Calu3 (cell line): Measurements from ENCODE around the gene TJP2. TPM values are rescaled to one million over a fixed set of nuclear protein-coding genes. Genes with fewer than 3 reads are reported as not detected.

ENCODE experiments used
- BruUV-seq: library from RNA; stranded (reverse); fragments of 400-500 nt; replicated peaks from 2 replicates; lab custom pipeline; 2021; lab: Mats Ljungman, UMichigan
- CTCF ChIA-PET: fragments of 300-600 bp; sonication (Branson Sonifier 250); formaldehyde crosslinking; loops from one replicate; lab custom pipeline; 2022; ENCODE audit warnings: antibody characterized with exemption; lab: Charles Lee
- DNase-seq: peaks from one replicate; pipeline ENCODE4 v3.0.0; 2022
- H3K27ac Mint-ChIP-seq: one replicate; pipeline ENCODE4 v1.8.0; 2022; ENCODE audit warnings: mixed read lengths; ENCODE audit not compliant: unreplicated experiment
- H3K27me3 Mint-ChIP-seq: one replicate; pipeline ENCODE4 v1.8.0; 2022; ENCODE audit warnings: mixed read lengths; ENCODE audit not compliant: unreplicated experiment
- H3K36me3 Mint-ChIP-seq: one replicate; pipeline ENCODE4 v1.8.0; 2022; ENCODE audit warnings: mild to moderate bottlenecking, moderate library complexity, mixed read lengths; ENCODE audit not compliant: insufficient read depth, unreplicated experiment
- H3K4me1 Mint-ChIP-seq: one replicate; pipeline ENCODE4 v1.8.0; 2022; ENCODE audit warnings: mild to moderate bottlenecking, low read depth, mixed read lengths; ENCODE audit not compliant: unreplicated experiment
- H3K4me3 Mint-ChIP-seq: one replicate; pipeline ENCODE4 v1.8.0; 2022; ENCODE audit warnings: mild to moderate bottlenecking, low read depth, moderate library complexity, mixed read lengths; ENCODE audit not compliant: unreplicated experiment
- H3K9me3 Mint-ChIP-seq: one replicate; pipeline ENCODE4 v1.8.0; 2022; ENCODE audit warnings: low read depth, mixed read lengths; ENCODE audit not compliant: unreplicated experiment
- intact Hi-C: fragments of 100-400 bp; cut with micrococcal nuclease; formaldehyde crosslinking; loops from one replicate; pipeline ENCODE4 v1.10.0; 2022; ENCODE audit not compliant: unreplicated experiment
- total RNA-seq: library from RNA; stranded (reverse); gene quantifications from 2 replicates; pipeline ENCODE4 v1.2.3, GENCODE V29; 2022
- TF ChIP-seq, protein P1 (sequence below): fragments of 200-600 bp; IDR thresholded peaks from one replicate; pipeline ENCODE4 v1.8.0; 2022; ENCODE audit warnings: antibody characterized with exemption; ENCODE audit not compliant: unreplicated experiment

TJP2 gene
- total RNA-seq, 1 experiment from 2014 or later = 139 TPM

DNA sequence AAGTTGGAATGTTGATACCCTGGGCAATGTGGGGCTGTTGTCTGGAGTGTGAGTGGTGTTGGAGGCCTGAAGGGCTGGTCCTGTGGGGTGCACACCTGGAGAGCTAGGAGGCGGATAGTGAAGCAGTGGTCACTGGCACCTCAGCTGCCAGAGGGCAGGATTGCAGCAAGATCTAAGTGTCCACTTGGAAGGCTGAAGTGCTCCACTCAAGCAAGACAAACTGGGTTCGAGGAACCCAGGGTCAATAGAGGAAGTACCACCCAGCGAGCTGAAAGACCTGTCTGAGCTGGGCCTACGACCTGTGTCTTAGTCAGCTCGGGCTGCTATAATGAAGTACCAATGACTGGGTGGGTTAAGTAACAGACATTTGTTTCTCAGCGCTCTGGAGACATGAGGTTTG, 39.7 kb upstream of the TJP2 start:
- Mint-ChIP-seq H3K27me3 (no peaks in the 10 kb centered on the region), H3K9me3 (no peaks in the 10 kb centered on the region), H3K4me3 (no peak overlapping the region), H3K4me1 (peaks cover 67% of the 10 kb centered on the region), H3K27ac (peak overlapping the region; percentile 34), H3K36me3 (peaks cover 56% of the 10 kb centered on the region)
- BruUV-seq = no TSS peak
- DNase-seq = no peak
- CTCF ChIA-PET = interaction anchor here (0.6 kb wide), 1 partner anchor 21 kb away, joined by 3 read pairs; no protein-coding TSS in a partner anchor
- TF ChIP-seq, protein P1, sequence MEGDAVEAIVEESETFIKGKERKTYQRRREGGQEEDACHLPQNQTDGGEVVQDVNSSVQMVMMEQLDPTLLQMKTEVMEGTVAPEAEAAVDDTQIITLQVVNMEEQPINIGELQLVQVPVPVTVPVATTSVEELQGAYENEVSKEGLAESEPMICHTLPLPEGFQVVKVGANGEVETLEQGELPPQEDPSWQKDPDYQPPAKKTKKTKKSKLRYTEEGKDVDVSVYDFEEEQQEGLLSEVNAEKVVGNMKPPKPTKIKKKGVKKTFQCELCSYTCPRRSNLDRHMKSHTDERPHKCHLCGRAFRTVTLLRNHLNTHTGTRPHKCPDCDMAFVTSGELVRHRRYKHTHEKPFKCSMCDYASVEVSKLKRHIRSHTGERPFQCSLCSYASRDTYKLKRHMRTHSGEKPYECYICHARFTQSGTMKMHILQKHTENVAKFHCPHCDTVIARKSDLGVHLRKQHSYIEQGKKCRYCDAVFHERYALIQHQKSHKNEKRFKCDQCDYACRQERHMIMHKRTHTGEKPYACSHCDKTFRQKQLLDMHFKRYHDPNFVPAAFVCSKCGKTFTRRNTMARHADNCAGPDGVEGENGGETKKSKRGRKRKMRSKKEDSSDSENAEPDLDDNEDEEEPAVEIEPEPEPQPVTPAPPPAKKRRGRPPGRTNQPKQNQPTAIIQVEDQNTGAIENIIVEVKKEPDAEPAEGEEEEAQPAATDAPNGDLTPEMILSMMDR = no peak
- intact Hi-C loops = loop anchor here (5.0 kb wide), 1 partner anchor 53 kb away; no protein-coding TSS in a partner anchor

DNA sequence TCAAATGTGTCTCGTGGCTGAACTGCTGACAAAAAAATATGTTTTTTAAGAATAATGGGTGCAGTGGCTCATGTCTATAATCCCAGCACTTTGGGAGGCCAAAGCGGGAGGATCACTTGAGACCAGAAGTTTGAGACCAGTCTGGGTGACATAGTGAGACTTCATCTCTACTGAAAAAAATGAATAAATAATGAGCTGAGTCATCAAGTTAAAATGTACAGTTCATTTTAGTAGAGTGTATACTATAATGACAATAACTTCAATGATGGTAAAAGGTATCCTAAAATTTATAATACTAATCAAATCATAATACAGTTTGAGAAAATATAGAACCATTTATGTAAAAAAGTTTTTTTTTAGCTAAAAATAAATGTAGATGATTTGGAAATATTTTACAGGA, 37.9 kb upstream of the TJP2 start:
- Mint-ChIP-seq H3K4me1 (peaks cover 52% of the 10 kb centered on the region), H3K27me3 (no peaks in the 10 kb centered on the region), H3K9me3 (no peaks in the 10 kb centered on the region), H3K27ac (no peak overlapping the region), H3K36me3 (peaks cover 39% of the 10 kb centered on the region), H3K4me3 (no peak overlapping the region)
- intact Hi-C loops = no loop called here
- TF ChIP-seq, protein P1 = no peak
- BruUV-seq = no TSS peak
- CTCF ChIA-PET = interaction anchor here (1.1 kb wide), 1 partner anchor 51 kb away, joined by 3 read pairs; no protein-coding TSS in a partner anchor
- no peak for DNase-seq

DNA sequence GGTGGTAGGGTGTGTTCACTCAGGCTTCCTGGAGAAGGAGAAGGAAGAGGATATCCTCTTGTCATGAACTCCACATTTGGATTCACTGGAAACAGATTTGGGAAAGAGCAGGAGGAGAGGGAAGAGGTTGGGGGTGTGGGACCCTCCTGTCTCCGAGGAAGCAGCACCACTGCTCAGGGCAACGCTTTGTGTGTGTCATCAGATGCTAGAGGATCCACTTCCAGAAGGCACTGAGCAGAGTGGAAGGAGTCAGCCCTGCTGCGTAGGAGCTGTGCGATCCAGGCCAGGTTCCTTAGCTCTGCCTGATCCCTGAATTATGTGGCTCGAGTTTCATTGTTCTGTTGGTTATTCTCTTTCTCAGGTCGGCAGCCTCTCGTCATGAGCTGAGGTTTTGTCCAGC, 37.3 kb upstream of the TJP2 start:
- H3K27me3 Mint-ChIP-seq = no peaks in the 10 kb centered on the region
- intact Hi-C loops = no loop called here
- BruUV-seq = no TSS peak
- H3K4me3 Mint-ChIP-seq = no peak overlapping the region
- TF ChIP-seq, protein P1 = no peak
- no peak for DNase-seq
- H3K27ac Mint-ChIP-seq = peak overlapping the region; percentile 54
- CTCF ChIA-PET = interaction anchor here (1.1 kb wide), 1 partner anchor 51 kb away, joined by 3 read pairs; no protein-coding TSS in a partner anchor
- H3K4me1 Mint-ChIP-seq = peaks cover 48% of the 10 kb centered on the region
- no peaks in the 10 kb centered on the region for H3K9me3 Mint-ChIP-seq
- H3K36me3 Mint-ChIP-seq = peaks cover 33% of the 10 kb centered on the region

DNA sequence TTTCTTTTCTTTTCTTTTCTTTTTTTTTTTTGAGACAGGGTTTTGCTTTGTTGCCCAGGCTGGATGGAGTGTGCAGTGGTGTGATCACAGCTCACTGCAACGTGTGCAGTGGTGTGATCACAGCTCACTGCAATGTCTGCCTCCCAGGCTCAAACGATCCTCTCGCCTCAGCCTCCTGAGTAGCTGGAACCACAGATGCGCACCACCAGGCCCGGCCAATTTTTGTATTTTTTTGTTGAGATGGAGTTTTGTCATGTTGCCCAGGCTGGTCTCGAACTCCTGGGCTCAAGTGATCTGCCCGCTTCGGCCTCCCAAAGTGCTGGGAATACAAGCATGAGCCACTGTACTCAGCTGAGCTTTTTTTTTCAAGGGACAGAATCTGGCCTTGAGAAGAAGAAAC, 36.8 kb upstream of the TJP2 start:
- no TSS peak for BruUV-seq
- H3K27me3 Mint-ChIP-seq = no peaks in the 10 kb centered on the region
- peak overlapping the region; percentile 54 for H3K27ac Mint-ChIP-seq
- CTCF ChIA-PET = interaction anchor here (1.1 kb wide), 1 partner anchor 52 kb away, joined by 3 read pairs; no protein-coding TSS in a partner anchor
- intact Hi-C loops = no loop called here
- DNase-seq = no peak
- peaks cover 29% of the 10 kb centered on the region for H3K36me3 Mint-ChIP-seq
- TF ChIP-seq, protein P1 = no peak
- no peak overlapping the region for H3K4me3 Mint-ChIP-seq
- peaks cover 48% of the 10 kb centered on the region for H3K4me1 Mint-ChIP-seq
- no peaks in the 10 kb centered on the region for H3K9me3 Mint-ChIP-seq
